ENCODE measurements around the gene GNGT2. TPM values are rescaled to one million over a fixed set of nuclear protein-coding genes. Genes with fewer than 3 reads are reported as not detected.

Gene GNGT2
- total RNA-seq (2022; extraction: Qiagen RNA extraction) = 0.43 to 1.1 TPM (median 0.75 TPM) in 5 replicates

DNA sequence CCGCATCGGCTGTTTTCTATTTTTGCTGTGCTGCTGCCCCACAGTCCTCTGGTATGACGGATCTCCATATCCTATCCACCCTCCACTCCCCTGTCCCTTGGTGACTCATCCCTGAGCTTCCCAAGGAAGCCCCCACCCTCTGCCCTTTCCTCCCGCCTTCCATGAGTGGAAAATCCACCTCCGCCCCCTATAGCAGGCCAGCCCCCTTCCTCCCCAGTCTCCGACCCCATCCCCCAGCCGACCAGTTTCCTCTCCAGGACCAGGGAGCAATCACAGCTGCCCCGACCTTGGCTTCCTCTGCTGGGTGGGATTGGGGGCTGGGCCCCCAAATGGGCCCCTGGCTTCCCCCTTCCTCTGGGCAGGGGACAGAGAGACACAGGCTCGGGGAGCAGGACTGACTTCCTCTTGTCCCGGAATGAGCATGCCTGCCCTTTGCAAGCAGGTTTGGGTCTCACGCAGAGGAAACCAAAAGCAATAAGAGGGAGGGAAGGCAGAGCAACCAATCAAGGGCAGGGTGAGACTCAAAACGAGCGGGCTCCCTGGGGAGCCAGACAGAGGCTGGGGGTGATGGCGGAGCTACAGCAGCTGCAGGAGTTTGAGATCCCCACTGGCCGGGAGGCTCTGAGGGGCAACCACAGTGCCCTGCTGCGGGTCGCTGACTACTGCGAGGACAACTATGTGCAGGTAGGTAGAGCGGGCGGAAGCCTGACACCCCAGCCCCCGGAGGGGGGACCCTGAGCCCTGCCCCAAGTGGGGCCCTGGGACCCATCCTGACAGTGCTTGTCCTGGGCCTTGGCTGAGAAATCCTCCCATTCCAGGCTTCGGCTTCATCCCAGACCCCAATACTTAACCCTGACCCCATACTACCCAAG lies at the start of gene GNGT2, which contains the start of gene ABI3:
Gene GNGT2, minus strand, starts transcription at position 417 of the 872 bp plus-strand sequence. CDS start 3,152 bp downstream, outside the sequence.
Gene ABI3, plus strand, starts transcription at position 550 of the 872 bp plus-strand sequence. Its CDS starts 18 bp downstream, at position 568.

GRCh38 chr17:49230636-49231562 lies 20.5 kb upstream of the GNGT2 start, which contains the start of gene PHOSPHO1:
Gene PHOSPHO1, minus strand, starts transcription at chr17:49230787. Its CDS starts 4,096 bp downstream, at chr17:49226691.

Other genes with a start within 250 kb of the GNGT2 start
- gene GIP, start 242.0 kb downstream of the GNGT2 start, total RNA-seq (2022; extraction: Qiagen RNA extraction) = 4.2 to 5.3 TPM (median 4.8 TPM) in 5 replicates
- gene IGF2BP1, start 213.2 kb downstream of the GNGT2 start, total RNA-seq (2022; extraction: Qiagen RNA extraction) = 52.4 to 90.0 TPM (median 78.0 TPM) in 5 replicates
- gene B4GALNT2, start 77.8 kb downstream of the GNGT2 start, total RNA-seq (2022; extraction: Qiagen RNA extraction) = 0.32 to 0.57 TPM (median 0.44 TPM) in 5 replicates
- gene ABI3, start 133 bp upstream of the GNGT2 start, total RNA-seq (2022; extraction: Qiagen RNA extraction) = not detected in 5 replicates
- gene PHOSPHO1, start 20.2 kb upstream of the GNGT2 start, total RNA-seq (2022; extraction: Qiagen RNA extraction) = 0.44 to 0.85 TPM (median 0.48 TPM) in 5 replicates
- 5.8 to 12.0 TPM (median 7.6 TPM) in 5 replicates for gene ZNF652, start 151.7 kb upstream of the GNGT2 start, total RNA-seq (2022; extraction: Qiagen RNA extraction)
- 341 to 496 TPM (median 453 TPM) in 5 replicates for gene PHB1, start 204.3 kb upstream of the GNGT2 start, total RNA-seq (2022; extraction: Qiagen RNA extraction)

Data from A549 treated with Mapracorat at 1 μM for 4 hours (cell line).